SJCRH30 (cell line): Measurements from ENCODE around the gene BCL10. TPM values are rescaled to one million over a fixed set of nuclear protein-coding genes. Genes with fewer than 3 reads are reported as not detected.
A peak's percentile ranks its signal among the peaks of the same experiment; 100 is the strongest.

Experiments used
- DNase-seq, 2 experiments: peaks; one replicate each; pipeline ENCODE4 v3.0.0-alpha.2; 2015 to 2020
- H3K27ac ChIP-seq: fragments of 250-450 bp; sonication (Bioruptor Pico); 2 replicates; pipeline ENCODE4 v1.5.1; 2020; ENCODE audit warnings: mild to moderate bottlenecking, moderate library complexity
- H3K27me3 ChIP-seq: fragments of 250-450 bp; sonication (Bioruptor Pico); 2 replicates; pipeline ENCODE4 v1.5.1; 2020; ENCODE audit warnings: mild to moderate bottlenecking, moderate library complexity
- H3K36me3 ChIP-seq: fragments of 250-450 bp; sonication (Bioruptor Pico); 2 replicates; pipeline ENCODE4 v1.5.1; 2020; ENCODE audit warnings: mild to moderate bottlenecking, moderate library complexity
- H3K4me1 ChIP-seq: fragments of 250-450 bp; sonication (Bioruptor Pico); 2 replicates; pipeline ENCODE4 v1.5.1; 2020; ENCODE audit warnings: mild to moderate bottlenecking, moderate library complexity
- H3K4me3 ChIP-seq: fragments of 250-450 bp; sonication (Bioruptor Pico); 2 replicates; pipeline ENCODE4 v1.5.1; 2020; ENCODE audit warnings: mild to moderate bottlenecking, moderate library complexity
- H3K9me3 ChIP-seq: fragments of 250-450 bp; sonication (Bioruptor Pico); replicated peaks from 2 replicates; pipeline ENCODE4 v1.5.1; 2020; ENCODE audit warnings: mild to moderate bottlenecking, moderate library complexity
- total RNA-seq: library from RNA; depleted of rRNA; stranded (reverse); fragments of >200 nt; shearing (Covaris generic); gene quantifications from 2 replicates; pipeline ENCODE4 v1.2.3, GENCODE V29; 2014

BCL10 gene
- total RNA-seq, 1 experiment from 2014 or later, result 26.6 TPM

DNA sequence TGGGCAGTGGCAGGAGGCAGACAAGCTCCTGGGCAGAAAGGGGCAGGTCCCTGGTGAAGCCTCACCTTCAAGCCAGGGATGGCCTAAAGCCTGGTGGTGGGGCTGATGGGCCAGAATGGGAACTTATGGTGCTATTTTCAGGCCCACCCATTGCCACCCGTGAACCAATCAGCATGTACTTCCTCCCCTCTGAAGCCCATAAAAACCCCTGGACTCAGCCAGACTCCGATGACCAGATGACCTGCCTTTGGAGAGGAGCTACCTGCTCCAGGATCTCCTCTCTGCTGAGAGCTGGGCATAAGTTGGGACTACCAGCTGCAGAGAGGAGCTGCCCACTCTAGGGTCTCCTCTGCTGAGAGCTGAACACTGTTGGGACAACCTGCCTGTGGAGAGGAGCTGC, 7.8 kb upstream of the BCL10 start:
- Histone ChIP-seq H3K27me3 (no peaks in the 10 kb centered on the region), H3K9me3 (no peaks in the 10 kb centered on the region), H3K4me1 (no peaks in the 10 kb centered on the region), H3K27ac (no peak overlapping the region), H3K36me3 (no peaks in the 10 kb centered on the region), H3K4me3 (no peak overlapping the region)
- DNase-seq, result no peak

DNA sequence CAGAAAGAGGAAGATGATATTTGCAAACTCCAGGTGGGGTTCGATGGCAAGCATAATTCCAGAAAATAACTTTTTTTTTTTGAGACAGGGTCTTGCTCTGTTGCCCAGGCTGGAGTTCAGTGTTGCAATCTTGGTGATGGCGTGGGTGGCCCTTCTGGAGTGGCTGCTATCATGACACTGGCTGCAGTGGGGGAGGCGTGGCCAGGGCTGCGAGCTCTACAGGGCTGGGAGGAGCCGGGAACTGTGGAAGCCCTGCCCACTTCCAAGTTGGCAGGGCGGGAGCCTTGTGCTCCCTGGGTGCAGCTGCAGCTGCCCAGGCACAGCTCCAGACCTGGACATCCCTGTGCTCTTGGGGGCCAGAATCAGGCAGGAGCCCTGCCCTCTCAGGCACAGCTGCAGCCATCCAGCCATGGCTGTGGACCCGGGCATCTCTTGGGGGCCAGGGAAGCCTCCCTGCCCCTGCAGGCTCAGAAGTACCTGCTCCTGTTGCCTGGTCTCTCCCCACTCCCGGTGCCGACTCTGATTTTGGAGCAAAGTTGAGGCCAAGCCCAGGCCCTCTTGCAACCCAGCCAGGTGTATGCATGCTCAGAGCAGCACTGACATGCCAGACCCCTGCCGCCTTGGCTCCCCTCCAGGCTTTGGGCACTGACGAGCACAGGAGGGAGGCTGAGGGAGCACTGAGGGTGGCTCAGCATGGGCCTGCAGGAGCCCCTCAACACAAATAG, 7.2 kb upstream of the BCL10 start:
- no peaks in the 10 kb centered on the region for H3K36me3 ChIP-seq
- H3K4me1 ChIP-seq, result no peaks in the 10 kb centered on the region
- peak; percentile 58 to 71 for DNase-seq
- no peaks in the 10 kb centered on the region for H3K9me3 ChIP-seq
- H3K27me3 ChIP-seq, result no peaks in the 10 kb centered on the region
- H3K27ac ChIP-seq, result no peak overlapping the region
- H3K4me3 ChIP-seq, result no peak overlapping the region

DNA sequence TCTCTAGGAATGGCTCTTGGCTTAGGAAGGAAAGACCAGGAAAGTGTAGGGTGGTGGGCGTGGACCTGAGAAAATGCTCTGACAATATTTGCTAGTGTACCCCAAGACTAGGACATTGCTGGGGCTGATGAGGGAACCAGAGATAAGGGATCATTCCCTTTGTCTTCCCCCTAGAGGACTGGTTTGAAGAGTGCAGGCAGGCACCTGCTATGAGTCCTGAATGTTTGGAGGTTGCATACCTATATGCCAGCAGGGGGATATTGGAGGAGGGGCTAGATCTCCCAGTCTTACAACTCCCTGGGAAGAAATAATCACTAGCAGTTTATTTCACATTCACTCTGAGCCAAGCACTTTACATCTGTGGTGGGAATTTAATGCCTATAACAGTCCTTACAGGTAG, 6.0 kb upstream of the BCL10 start:
- Histone ChIP-seq H3K4me3 (no peak overlapping the region), H3K27me3 (no peaks in the 10 kb centered on the region), H3K9me3 (no peaks in the 10 kb centered on the region), H3K36me3 (no peaks in the 10 kb centered on the region), H3K27ac (no peak overlapping the region), H3K4me1 (no peaks in the 10 kb centered on the region)
- DNase-seq, result no peak

DNA sequence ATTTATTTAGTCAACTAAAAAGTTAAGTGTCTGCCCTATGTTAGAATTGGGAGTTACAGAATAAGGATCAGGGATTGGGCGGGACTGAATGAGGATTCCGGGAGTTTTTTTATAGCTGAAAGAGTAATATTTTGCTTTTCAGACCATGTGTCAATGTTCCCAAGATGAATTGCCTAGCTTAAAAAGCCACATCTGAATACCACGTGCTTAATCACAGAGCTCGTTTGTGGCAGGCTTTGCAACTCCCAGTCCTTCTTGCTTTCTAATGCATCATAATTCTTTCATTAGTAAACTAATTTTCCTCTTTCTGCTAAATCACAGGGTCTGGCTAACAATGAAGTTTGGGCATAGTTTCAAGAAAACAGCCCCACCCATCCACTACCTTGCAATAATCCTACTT, 4.2 kb upstream of the BCL10 start:
- no peak for DNase-seq
- H3K36me3 ChIP-seq, result no peaks in the 10 kb centered on the region
- no peaks in the 10 kb centered on the region for H3K27me3 ChIP-seq
- H3K9me3 ChIP-seq, result no peaks in the 10 kb centered on the region
- no peaks in the 10 kb centered on the region for H3K4me1 ChIP-seq
- no peak overlapping the region for H3K27ac ChIP-seq
- H3K4me3 ChIP-seq, result no peak overlapping the region

DNA sequence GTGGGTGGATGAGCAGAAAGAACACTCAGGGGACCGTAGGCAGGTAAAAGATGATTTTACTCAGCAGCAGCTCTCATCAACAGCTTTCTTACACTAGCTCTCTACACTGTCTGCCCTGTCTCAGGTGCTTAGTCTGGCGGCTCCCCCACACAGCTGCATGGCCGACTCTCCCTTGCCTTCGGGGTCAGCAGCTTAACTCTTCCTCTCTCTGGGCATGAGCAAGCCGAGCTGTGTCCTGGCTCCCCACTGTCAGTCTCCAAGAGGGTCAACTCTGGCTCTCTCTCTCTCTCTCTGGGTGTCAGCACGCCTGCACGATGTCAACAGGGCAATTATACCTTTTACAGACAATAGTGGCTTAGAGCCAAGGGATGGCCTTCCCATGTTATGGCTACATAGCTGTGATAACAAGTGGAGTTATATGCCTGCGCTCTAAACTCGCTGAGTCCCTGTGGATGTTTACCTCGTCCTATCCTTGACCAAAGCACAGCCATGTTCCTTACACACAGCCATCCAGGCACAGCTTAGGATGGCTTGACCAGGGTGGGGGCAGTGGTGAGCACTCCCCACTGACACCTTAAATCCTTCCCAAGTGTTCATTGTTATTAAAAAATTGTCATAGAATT, 3.1 kb upstream of the BCL10 start:
- 0 out of 2 replicates have a peak, but pooled peaks cover 2% of the 10 kb centered on the region for H3K36me3 ChIP-seq
- H3K27me3 ChIP-seq, result no peaks in the 10 kb centered on the region
- H3K4me3 ChIP-seq, result no peak overlapping the region
- H3K4me1 ChIP-seq, result peaks cover 5% of the 10 kb centered on the region
- H3K27ac ChIP-seq, result no peak overlapping the region
- no peak for DNase-seq
- no peaks in the 10 kb centered on the region for H3K9me3 ChIP-seq

DNA sequence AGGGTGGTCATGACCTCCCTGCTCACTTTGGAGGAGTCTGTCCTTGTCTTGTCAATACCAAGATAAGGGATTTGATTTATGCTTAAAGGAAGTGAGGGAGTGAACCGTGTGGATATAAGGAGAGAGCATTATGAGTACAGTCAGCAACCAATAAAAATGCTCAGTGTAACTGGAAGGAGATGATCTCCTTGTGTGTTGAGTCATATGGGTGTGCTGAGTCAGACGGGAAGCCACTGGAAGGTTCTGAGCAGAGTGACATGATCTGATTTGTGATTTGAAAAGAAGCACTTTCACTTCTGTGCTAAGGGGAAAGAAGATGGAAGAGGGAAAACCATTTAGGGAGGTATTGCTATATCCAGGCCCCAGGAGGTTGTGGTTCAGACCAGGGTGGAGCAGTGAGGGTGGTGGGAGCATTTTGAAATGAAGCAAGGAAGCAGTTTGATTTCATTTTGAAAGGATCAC, 2.5 kb upstream of the BCL10 start:
- Histone ChIP-seq H3K36me3 (0 out of 2 replicates have a peak, but pooled peaks cover 2% of the 10 kb centered on the region), H3K9me3 (no peaks in the 10 kb centered on the region), H3K4me3 (no peak overlapping the region), H3K27ac (no peak overlapping the region), H3K4me1 (peaks cover 7% of the 10 kb centered on the region), H3K27me3 (no peaks in the 10 kb centered on the region)
- DNase-seq, result no peak

DNA sequence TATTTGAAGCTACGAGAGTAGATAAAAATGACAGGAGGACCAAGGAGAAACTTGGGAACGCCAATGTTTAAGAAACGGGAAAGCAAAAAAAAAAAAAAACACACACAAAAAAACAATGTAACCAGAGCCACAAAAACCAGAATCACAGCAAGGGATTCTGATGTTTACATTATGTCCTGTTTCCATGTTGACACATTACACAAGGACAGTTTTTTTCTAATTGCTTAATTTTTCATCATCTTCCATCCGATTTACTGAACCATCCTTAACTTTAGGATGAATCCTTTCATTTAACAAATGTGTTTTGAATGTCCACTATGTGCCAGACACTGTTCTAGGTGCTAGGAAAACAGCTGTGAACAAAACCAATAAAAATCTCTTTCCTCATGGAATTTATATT, 1.4 kb upstream of the BCL10 start:
- Histone ChIP-seq H3K36me3 (0 out of 2 replicates have a peak, but pooled peaks cover 2% of the 10 kb centered on the region), H3K9me3 (no peaks in the 10 kb centered on the region), H3K4me1 (peaks cover 7% of the 10 kb centered on the region), H3K4me3 (no peak overlapping the region), H3K27ac (no peak overlapping the region), H3K27me3 (no peaks in the 10 kb centered on the region)
- DNase-seq, result no peak

DNA sequence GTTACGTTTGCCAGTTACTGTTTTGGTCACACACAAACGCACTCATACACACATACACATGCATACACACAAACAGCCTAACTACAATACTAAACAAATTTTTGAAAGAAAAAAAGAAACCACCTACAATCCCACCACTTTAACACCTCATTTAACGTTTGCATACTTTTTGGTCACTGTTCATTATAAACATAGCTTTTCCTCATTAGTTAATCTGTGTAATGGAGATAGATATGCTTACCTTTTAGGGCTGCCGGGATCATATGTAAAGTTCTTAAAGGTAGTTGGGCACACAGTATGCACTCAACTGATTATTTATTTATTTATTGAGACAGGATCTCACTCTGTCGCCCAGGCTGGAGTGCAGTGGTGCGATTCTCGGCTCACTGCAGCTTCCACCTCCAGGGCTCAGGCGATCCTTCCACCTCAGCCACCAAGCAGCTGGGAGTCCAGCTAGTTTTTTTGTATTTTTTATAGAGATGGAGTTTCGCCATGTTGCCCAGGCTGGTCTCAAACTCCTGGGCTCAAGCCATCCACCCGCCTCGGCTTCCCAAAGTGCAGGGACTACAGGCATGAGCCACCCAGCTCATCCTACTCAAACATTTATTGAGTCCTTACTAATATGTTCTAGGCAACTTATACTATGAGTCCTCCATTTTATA, 677 bp upstream of the BCL10 start:
- Histone ChIP-seq H3K36me3 (0 out of 2 replicates have a peak, but pooled peaks cover 2% of the 10 kb centered on the region), H3K27me3 (no peaks in the 10 kb centered on the region), H3K9me3 (no peaks in the 10 kb centered on the region), H3K4me1 (peaks cover 7% of the 10 kb centered on the region), H3K27ac (peak overlapping the region; percentile 0; the same call in 1 of the 2 replicates), H3K4me3 (peak overlapping the region; percentile 77)
- no peak for DNase-seq

DNA sequence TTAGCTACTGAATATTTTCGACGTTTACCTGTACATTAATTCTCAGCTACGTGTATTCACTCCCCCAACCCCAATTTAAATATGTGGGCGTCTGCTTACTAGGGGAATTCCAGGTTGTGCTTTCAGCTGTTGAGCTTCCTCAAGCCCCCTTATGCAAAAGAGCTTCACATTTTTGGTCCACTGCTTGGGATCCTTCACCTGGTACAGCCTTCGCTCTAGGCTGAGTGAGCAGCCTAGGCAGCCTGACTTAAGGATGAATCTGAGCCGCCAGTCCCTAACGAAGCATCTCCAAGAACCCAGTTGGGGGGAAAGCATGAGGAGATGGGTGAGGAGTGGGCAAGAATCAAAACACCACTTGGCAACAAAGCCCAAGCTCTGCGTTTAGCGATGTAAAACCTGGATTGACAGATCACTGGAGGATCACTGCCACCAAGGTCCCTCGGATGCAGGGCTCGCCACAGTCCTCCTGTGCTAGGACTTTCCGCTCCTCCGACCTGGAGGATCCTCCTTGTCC, 674 bp downstream of the BCL10 start:
- peaks cover 5% of the 10 kb centered on the region; the same call in 1 of the 2 replicates for H3K36me3 ChIP-seq
- no peaks in the 10 kb centered on the region for H3K9me3 ChIP-seq
- no peaks in the 10 kb centered on the region for H3K27me3 ChIP-seq
- H3K4me1 ChIP-seq, result peaks cover 7% of the 10 kb centered on the region
- peak in 1 of 2 experiments; percentile 23 for DNase-seq
- H3K27ac ChIP-seq, result peak overlapping the region; percentile 62
- peak overlapping the region; percentile 77 for H3K4me3 ChIP-seq

DNA sequence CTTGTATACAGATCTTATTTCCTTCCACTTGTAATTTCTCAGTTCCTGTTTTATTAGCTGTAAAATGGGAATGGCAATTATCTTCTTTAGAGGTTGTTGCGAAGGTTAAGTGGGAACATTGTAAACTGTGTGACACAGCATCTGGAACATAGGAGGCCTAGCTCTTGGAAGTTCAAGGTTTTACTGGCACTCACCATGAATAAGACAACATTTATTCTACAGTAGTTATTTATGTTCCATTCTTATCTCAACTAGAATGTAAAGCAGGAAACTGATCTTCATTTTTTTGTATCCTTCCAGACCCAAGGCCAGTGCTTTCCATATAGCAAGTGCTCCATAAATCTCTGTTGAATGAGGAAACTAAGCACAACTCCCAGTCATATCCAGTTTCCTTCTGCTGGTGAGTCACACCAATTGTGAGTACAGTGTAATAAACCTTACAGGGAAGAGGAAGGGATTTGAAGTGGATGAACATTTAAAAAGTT, 1.4 kb downstream of the BCL10 start:
- peaks cover 9% of the 10 kb centered on the region for H3K36me3 ChIP-seq
- no peak overlapping the region for H3K27ac ChIP-seq
- H3K9me3 ChIP-seq, result no peaks in the 10 kb centered on the region
- peak overlapping the region; percentile 77 for H3K4me3 ChIP-seq
- DNase-seq, result peak in 1 of 2 experiments; percentile 52
- H3K27me3 ChIP-seq, result no peaks in the 10 kb centered on the region
- peaks cover 7% of the 10 kb centered on the region for H3K4me1 ChIP-seq

DNA sequence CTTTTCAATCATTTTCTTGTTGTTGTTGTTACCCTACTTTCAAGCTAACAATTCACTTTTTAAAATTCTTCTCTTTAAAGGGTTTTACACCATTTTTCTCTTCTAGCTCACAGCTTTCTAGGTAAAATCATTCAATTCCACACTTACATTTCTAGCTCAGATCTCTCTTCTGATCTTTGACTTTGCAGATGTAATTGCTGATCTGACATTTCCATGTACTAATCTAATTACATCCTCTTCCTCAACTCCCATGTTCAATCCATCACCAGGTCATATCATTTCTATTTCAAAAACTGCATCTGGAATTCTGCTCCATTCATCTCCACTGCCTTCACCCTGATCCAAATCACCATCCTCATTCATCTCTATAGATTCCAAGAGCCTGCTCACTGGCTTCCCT, 3.0 kb downstream of the BCL10 start:
- Histone ChIP-seq H3K4me1 (peaks cover 7% of the 10 kb centered on the region), H3K4me3 (no peak overlapping the region), H3K27ac (no peak overlapping the region), H3K9me3 (no peaks in the 10 kb centered on the region), H3K36me3 (peaks cover 22% of the 10 kb centered on the region), H3K27me3 (no peaks in the 10 kb centered on the region)
- DNase-seq, result no peak

DNA sequence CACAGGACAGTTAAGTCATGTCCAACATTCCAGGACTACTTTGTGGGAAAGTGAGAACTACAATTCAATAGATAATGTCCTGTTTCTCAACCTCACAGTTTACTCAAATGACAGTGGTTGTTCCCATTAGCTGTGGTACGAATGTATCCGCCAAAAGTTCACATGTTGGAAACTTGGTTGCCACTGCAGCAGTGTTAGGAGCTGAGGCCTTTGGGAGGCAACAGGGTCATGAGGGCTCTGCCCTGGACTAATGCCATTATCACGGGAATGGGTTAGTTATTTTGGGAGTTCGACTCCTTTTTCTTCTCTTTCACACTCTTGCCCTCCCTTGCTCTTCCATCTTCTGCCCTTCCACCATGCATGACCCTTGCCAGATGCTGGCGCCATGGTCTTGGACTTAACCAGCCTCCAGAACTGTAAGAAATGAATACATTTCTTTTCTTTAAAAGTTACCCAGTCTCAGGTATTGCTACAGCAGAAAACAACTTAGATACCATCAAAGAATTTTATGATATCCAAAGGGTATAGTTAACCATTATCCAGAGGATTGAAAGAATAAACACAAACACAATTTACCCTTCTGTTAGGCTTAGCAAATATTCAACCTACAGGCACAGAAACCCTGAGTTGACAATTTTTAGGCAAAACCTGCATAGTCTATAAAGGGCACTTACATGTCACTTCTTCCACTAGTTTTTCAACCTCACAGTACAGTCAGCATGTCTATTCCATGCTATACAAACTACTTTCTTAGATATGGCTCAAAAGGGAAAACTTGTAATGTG, 7.4 kb downstream of the BCL10 start:
- peaks cover 46% of the 10 kb centered on the region for H3K36me3 ChIP-seq
- no peaks in the 10 kb centered on the region for H3K4me1 ChIP-seq
- H3K27me3 ChIP-seq, result no peaks in the 10 kb centered on the region
- no peaks in the 10 kb centered on the region for H3K9me3 ChIP-seq
- no peak for DNase-seq
- H3K4me3 ChIP-seq, result no peak overlapping the region
- H3K27ac ChIP-seq, result no peak overlapping the region

DNA sequence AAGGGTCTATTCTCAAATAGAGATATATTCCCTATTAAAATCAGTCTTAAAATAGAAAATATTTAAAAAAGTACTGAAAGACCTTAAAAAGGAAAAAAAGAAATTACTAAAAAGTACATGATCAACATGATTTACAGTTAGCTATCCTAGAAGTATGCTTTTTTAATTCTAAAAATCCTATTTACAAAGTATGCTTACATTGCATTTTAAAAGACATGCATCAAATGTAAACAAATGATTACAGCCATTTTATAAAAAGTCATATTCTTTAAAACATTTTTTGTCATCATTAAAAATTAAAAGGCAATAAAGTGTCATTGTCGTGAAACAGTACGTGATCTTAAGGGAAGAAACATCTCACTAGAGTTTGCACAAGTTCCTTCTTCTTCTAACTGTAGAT, 9.1 kb downstream of the BCL10 start:
- no peak for DNase-seq
- no peaks in the 10 kb centered on the region for H3K27me3 ChIP-seq
- no peaks in the 10 kb centered on the region for H3K9me3 ChIP-seq
- H3K27ac ChIP-seq, result no peak overlapping the region
- H3K4me3 ChIP-seq, result no peak overlapping the region
- H3K36me3 ChIP-seq, result peaks cover 46% of the 10 kb centered on the region
- H3K4me1 ChIP-seq, result no peaks in the 10 kb centered on the region

DNA sequence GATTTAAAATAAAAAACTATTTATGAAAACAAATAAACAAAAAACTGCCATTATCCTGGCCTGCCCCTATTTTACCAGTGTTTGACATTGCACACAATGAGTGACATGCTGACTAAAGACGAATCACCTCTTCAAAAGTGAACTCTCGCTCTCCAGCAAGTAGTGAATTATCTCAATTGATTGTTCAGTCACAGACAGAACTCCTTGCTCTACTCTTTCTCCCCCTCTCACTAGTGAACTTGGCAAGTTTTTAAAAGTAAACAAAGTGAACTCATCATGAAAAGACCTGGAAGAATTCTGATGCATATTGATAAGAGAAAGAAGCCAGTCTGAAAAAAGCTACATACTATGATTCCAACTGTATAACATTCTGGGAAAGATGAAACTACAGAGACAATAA, 12.3 kb downstream of the BCL10 start:
- H3K4me1 ChIP-seq, result no peaks in the 10 kb centered on the region
- peaks cover 31% of the 10 kb centered on the region for H3K36me3 ChIP-seq
- no peak overlapping the region for H3K27ac ChIP-seq
- peaks cover 8% of the 10 kb centered on the region; the same call in 1 of the 2 replicates for H3K9me3 ChIP-seq
- H3K27me3 ChIP-seq, result no peaks in the 10 kb centered on the region
- no peak overlapping the region for H3K4me3 ChIP-seq
- no peak for DNase-seq
